A549 (cell line): Measurements from ENCODE around the gene TIAL1.

Experiments
- KDM5A ChIP-seq: fragments of 200-600 bp; sonication (generic); IDR thresholded peaks from 2 replicates; pipeline ENCODE4 v1.6.1; 2016; ENCODE audit warnings: antibody characterized with exemption, mild to moderate bottlenecking
- POLR2A ChIP-seq: IDR thresholded peaks from 2 replicates; pipeline ENCODE4 v1.6.1; 2012; ENCODE audit warnings: mild to moderate bottlenecking, low read length
- SREBF2 ChIP-seq: fragments of 450-650 bp; IDR thresholded peaks from 2 replicates; pipeline ENCODE4 v1.6.1; 2014; ENCODE audit warnings: mild to moderate bottlenecking, moderate library complexity

- TF ChIP-seq SREBF2 (no peak), KDM5A (no peak), POLR2A (peak; percentile 91)
Observed at GRCh38 chr10:119542357-119542987, 54.3 kb downstream of the TIAL1 start, which contains the start of gene RGS10.
